ENCODE results near the gene GAGE10. TPM values are rescaled to one million over a fixed set of nuclear protein-coding genes. Genes with fewer than 3 reads are reported as not detected.

GAGE10 gene
- total and polyA plus RNA-seq, 2 of the 8 experiments (the other 6 are each of a cell fraction or from before 2014, with no cell fraction given), result not detected

GRCh38 chrX:49263631-49264030 lies 39.8 kb upstream of the GAGE10 start:
- Histone ChIP-seq H4K91ac (replicated peaks; ENCODE audit: insufficient read length, low read length) (no peak overlapping the region), H2BK20ac (ENCODE audit: low read length) (no peak overlapping the region), H3K23ac (ENCODE audit: insufficient read length) (no peak overlapping the region), H3K4me3 (ENCODE audit: extremely low read depth in 1 of 4, insufficient read depth in 2 of 4, low read depth in 3 of 4, low read length in 4 of 4) (no peak overlapping the region), H3K9me3 (ENCODE audit: insufficient read depth in 2 of 2, low read depth in 1 of 2, low read length in 1 of 2) (no peaks in the 10 kb centered on the region), H3K9ac (replicated peaks in 1 of 4; ENCODE audit: extremely low read depth in 1 of 4, low read depth in 3 of 4, low read length in 3 of 4) (no peak overlapping the region), H3K79me1 (ENCODE audit: low read depth, low read length) (no peaks in the 10 kb centered on the region), H4K5ac (ENCODE audit: insufficient read length, low read depth, low read length) (no peak overlapping the region), H3K23me2 (ENCODE audit: low read depth, low read length) (no peaks in the 10 kb centered on the region), H2AFZ (ENCODE audit: low read length) (no peak overlapping the region), H2BK12ac (ENCODE audit: low read depth, low read length) (no peak overlapping the region), H4K20me1 (replicated peaks in 1 of 2; ENCODE audit: control insufficient read depth in 1 of 2, insufficient read depth in 2 of 2, low read length in 2 of 2) (no peaks in the 10 kb centered on the region), H3K36me3 (ENCODE audit: control insufficient read depth in 2 of 4, insufficient read depth in 4 of 4, low read length in 3 of 4) (no peaks in the 10 kb centered on the region), H3K4ac (replicated peaks; ENCODE audit: insufficient read length, low read depth, low read length) (no peak overlapping the region), H2BK15ac (ENCODE audit: low read length) (no peak overlapping the region), H3K14ac (ENCODE audit: insufficient read length) (no peak overlapping the region), H2BK5ac (ENCODE audit: low read depth, low read length) (no peak overlapping the region), H3K4me1 (replicated peaks in 1 of 4; ENCODE audit: control insufficient read depth in 3 of 4, insufficient read depth in 4 of 4, low read length in 3 of 4) (peaks cover 0 to 5% (median under 1%) of the 10 kb centered on the region in 4 experiments; a peak in 2 of 7 replicates), H3K27me3 (replicated peaks in 1 of 4; ENCODE audit: control insufficient read depth in 3 of 4, extremely low read depth in 1 of 4, insufficient read depth in 3 of 4, low read length in 3 of 4) (no peaks in the 10 kb centered on the region), H3K4me2 (ENCODE audit: insufficient read depth in 1 of 2, low read depth in 2 of 2, low read length in 2 of 2) (no peak overlapping the region), H4K8ac (ENCODE audit: extremely low read depth, insufficient read depth, low read length) (no peak overlapping the region), H3K79me2 (ENCODE audit: control insufficient read depth in 1 of 2, insufficient read depth in 2 of 2, low read length in 2 of 2) (no peaks in the 10 kb centered on the region), H3K56ac (replicated peaks; ENCODE audit: insufficient read length, low read depth, low read length) (no peak overlapping the region), H2BK120ac (replicated peaks; ENCODE audit: low read depth, low read length) (no peak overlapping the region), H2AK5ac (ENCODE audit: low read depth, low read length) (no peak overlapping the region), H3K27ac (ENCODE audit: low read depth, low read length) (no peak overlapping the region), H3K18ac (ENCODE audit: extremely low read depth, low read length) (no peak overlapping the region)
- FAIRE-seq (no peak), DNase-seq (ENCODE audit: low read depth in 1 of 2, low spot score in 2 of 2) (no peak)
- TF ChIP-seq RBBP5 (IDR thresholded peaks at IDR 0.05; ENCODE audit: borderline replicate concordance, low read depth, low read length) (no peak), SP1 (IDR thresholded peaks at IDR 0.05; ENCODE audit: low read depth, low read length) (no peak), POU5F1 (IDR thresholded peaks at IDR 0.05; ENCODE audit: low read depth, low read length) (no peak), CEBPB (IDR thresholded peaks at IDR 0.05; ENCODE audit: low read depth, low read length) (no peak), SIN3A (conservative IDR thresholded peaks at IDR 0.05 in 1 of 2, IDR thresholded peaks at IDR 0.05 in 1 of 2; ENCODE audit: low read depth in 1 of 2, low read length in 2 of 2) (no peak), BCL11A (IDR thresholded peaks at IDR 0.05; ENCODE audit: low read depth in 2 of 2, low read length in 2 of 2) (no peak)
- WGBS, 2 experiments (ENCODE audit: extremely low coverage in 1 of 2, insufficient coverage in 1 of 2, insufficient read length in 1 of 2, insufficient replicate concordance in 2 of 2, low coverage in 1 of 2, low lambda C conversion rate in 2 of 2, missing lambda C conversion rate in 1 of 2), result 85% methylated on average over 10 of the region's 10 CpGs; no CpG with 5 or more reads in 1 of the 2 experiments
- ChIA-PET CTCF (ENCODE audit: partially characterized antibody) (interaction anchor here (0.8 kb wide), 1 partner anchor 74 kb away, joined by 3 read pairs; no protein-coding TSS in a partner anchor), POLR2A (ENCODE audit: partially characterized antibody) (interaction anchor here (0.7 to 1.5 kb wide), 4 partner anchors 8 to 27 kb away, joined by 3 to 6 read pairs (median 4); no protein-coding TSS in a partner anchor)

All from H1 (cell line).